HG02588 (cell line): ENCODE measurements around the gene POLE3.
"Not testable (repeated sequence)": the region's sequence is repeated elsewhere in the genome, so short reads cannot be mapped to it uniquely, and the experiment has no call there.

ENCODE experiments used
- ATAC-seq: cut with Tn5 transposase; IDR thresholded peaks from one replicate; pipeline ENCODE4 v1.9.1; 2021; ENCODE audit warnings: mild to moderate bottlenecking, moderate library complexity; ENCODE audit not compliant: unreplicated experiment

The POLE3 gene

GRCh38 chr9:113379094-113379828 is 31.2 kb downstream of the POLE3 start:
- not testable (repeated sequence) for ATAC-seq

- ATAC-seq, result peak; percentile 79
Measured at GRCh38 chr9:113376634-113377567, 33.6 kb downstream of the POLE3 start, which contains the start of gene HDHD3. HDHD3 (minus strand) TSS chr9:113376986; CDS start chr9:113374354, 2,632 bp downstream.

- ATAC-seq, result no peak
Measured at GRCh38 chr9:113375057-113376023, 35.1 kb downstream of the POLE3 start.

- ATAC-seq, result no peak
Measured at GRCh38 chr9:113373676-113374392, 36.6 kb downstream of the POLE3 start.

- no peak for ATAC-seq
Measured at GRCh38 chr9:113373256-113373655, 37.2 kb downstream of the POLE3 start.

- ATAC-seq, result no peak
Measured at GRCh38 chr9:113372059-113372458, 38.4 kb downstream of the POLE3 start.

- no peak for ATAC-seq
Measured at GRCh38 chr9:113370806-113371325, 39.6 kb downstream of the POLE3 start.

- no peak for ATAC-seq
Measured at GRCh38 chr9:113369855-113370140, 40.7 kb downstream of the POLE3 start.

- no peak for ATAC-seq
Measured at GRCh38 chr9:113368982-113369854, 41.3 kb downstream of the POLE3 start.

GRCh38 chr9:113368348-113368981 is 42.0 kb downstream of the POLE3 start:
- ATAC-seq, result no peak

- not testable (repeated sequence) for ATAC-seq
Measured at GRCh38 chr9:113365652-113366051, 44.8 kb downstream of the POLE3 start.

GRCh38 chr9:113364951-113365350 is 45.5 kb downstream of the POLE3 start:
- ATAC-seq, result no peak

- ATAC-seq, result no peak
Measured at GRCh38 chr9:113363336-113363735, 47.1 kb downstream of the POLE3 start.

- ATAC-seq, result no peak
Measured at GRCh38 chr9:113361304-113362018, 49.0 kb downstream of the POLE3 start.

GRCh38 chr9:113360242-113360842 is 50.1 kb downstream of the POLE3 start:
- no peak for ATAC-seq

- ATAC-seq, result no peak
Measured at GRCh38 chr9:113359385-113359784, 51.1 kb downstream of the POLE3 start.
